Stimulated activated CD8-positive, alpha-beta memory T cell treated with anti-CD3 and anti-CD28 coated beads, Interleukin-12 subunit alpha, Interleukin-12 subunit beta, amount 100 ng/mL, for 1 hour (primary cell): ENCODE measurements around the gene CDH4.
"Not testable (repeated sequence)": the region's sequence is repeated elsewhere in the genome, so short reads cannot be mapped to it uniquely, and the experiment has no call there.

ENCODE experiments used
- DNase-seq: peaks from one replicate; pipeline ENCODE4 v3.0.0-alpha.2; 2020; ENCODE audit warnings: low read depth

The CDH4 gene

DNA sequence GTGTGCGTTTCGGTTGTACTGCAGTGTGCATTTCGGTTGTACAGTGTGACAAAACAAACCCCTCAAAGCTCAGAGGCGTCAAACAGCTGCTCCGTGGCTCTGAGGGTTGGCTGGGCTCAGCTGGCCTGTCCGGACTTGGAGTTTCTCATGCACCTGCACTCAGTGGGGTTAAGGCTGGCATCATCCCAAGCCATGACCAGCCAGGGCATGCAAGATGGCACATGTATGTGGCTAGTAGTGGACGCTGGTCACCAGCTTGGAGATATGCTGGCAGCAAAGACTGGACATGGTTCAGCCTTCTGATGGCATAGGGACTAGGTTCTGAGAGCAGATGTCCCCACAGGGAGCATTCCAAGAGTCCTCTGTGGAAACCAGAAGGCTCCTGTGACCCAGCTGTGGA, 187.2 kb downstream of the CDH4 start:
- DNase-seq = no peak

DNA sequence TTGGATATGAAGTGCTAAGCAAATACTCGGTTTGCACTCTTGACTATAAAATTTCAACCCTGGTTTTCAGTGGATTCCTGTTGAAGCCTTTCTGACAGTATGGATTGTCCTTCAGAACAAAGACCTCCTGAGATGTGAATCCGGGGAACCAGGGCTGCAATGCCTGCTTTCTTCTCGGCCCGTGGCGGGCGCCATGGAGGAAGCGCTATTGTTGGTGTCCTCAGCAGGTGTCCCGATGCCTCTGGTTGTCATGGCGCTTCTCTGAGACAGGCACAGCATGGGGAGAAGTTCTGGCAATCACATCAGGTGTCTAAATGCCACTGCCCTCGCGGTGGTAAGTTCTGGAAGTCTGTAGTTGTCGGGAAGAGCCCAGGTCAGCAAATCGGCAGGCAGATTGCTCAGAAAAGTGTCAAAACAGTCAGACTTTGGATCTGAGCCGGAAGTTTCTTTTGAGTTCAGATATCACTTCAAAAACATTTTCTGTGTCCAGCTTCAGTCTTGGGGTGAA, 188.5 kb downstream of the CDH4 start:
- DNase-seq = no peak

DNA sequence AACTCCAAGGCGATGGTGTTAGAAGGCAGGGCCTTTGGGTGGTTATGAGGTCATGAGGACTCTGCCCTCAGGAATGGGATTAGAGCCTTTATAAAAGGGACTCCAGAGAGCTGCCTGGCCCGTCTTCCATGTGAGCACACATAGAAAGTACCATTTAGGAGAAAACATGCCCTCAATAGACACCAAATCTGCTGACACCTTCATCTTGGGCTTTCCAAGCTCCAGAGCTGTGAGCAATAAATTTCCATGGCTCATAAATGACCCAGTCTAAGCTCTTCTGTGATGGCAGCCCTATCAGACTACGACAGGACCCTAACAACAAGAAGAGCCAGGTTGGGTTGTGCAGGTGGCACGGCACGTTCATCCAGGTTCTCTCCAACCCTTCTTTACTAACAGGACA, 189.5 kb downstream of the CDH4 start:
- DNase-seq = no peak

DNA sequence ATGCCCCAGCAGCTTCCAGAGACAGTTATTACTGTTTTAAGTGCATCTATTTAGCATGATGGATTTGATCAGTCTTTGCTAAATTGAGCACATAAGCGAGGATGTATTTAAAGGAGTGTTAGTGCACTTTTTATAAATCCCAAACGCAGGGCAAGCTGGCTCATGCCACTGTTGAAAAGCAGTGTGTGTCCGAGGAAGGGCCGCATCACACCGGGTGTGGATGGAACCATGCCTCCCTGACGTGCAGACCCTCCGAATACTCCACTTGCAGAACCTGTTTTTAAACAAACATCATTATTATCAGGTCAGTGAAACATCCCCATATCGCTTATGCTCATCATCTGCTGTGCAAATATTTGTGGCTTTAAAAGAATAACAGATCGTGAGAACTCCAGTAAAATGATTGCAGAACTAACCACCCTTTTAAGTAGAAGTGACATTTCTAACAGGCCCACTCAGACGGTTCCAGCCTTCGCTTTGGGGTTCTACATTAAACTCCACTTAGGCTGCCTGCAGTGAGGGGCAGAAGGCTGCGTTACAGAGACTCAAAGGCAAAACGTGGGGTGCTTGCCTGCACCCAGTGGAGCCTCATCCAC, 190.1 kb downstream of the CDH4 start:
- no peak for DNase-seq

DNA sequence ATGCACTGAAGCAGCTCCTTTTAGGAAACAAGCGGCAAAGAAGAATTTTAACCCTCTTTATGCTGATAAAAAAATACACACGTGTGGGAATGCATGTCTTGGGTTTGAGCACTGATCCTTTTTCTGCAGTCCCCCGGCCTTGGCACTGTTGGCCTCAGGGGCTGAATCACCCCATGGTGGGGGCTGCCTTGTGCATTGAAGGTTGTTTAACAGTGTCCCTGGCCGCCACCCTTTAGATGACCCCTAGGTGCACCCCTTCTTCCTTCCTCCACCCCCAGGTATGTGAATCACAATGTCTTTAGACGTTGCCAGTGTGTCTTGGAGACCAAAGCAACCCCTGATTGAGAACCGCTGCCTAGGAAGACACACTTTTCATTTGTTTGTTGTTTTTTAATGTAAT, 190.7 kb downstream of the CDH4 start:
- no peak for DNase-seq

DNA sequence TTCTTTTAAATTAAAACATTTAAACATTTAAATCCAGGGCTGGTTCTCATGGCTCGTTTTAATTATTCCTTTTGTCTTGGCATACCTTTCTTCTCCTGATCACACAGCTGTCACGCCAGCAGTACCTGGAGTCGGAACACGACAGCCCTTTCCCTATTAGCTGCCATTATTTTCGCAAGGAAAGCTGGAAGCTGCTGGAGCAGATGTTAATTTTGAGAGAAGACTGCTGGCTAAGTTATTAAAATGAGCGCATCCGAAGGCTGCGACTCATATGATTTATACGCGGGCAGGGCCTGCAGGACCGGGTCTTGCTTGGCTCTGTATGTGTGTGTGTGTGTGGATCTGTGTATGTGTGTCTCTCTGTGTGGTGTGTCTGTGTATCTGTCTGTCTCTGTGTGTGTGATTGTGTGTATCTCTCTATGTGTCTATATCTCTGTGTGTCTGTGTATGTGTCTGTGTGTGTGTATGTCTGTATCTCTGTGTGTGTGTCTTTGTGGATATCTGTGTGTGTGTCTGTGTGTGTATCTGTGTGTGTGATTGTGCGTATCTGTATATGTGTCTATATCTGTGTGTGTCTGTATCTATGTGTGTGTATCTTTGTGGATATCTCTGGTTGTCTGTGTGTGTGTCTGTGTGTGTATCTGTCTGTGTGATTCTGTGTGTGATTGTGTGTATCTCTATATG, 191.5 kb downstream of the CDH4 start:
- DNase-seq = no peak

DNA sequence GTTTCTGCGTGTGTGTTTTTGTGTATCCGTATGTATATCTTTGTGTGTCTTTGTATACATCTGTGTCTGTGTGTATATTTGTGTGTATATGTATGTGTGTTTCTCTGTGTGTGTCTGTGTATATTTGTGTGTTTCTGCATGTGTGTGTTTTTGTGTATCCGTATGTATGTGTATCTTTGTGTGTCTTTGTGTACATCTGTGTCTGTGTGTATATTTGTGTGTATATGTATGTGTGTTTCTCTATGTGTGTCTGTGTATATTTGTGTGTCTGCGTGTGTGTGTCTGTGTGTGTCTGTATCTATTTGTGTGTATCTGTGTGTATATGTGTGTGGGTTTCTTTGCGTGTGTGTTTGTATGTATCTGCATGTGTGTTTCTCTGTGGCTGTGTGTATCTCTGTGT, 192.6 kb downstream of the CDH4 start:
- DNase-seq = no peak

DNA sequence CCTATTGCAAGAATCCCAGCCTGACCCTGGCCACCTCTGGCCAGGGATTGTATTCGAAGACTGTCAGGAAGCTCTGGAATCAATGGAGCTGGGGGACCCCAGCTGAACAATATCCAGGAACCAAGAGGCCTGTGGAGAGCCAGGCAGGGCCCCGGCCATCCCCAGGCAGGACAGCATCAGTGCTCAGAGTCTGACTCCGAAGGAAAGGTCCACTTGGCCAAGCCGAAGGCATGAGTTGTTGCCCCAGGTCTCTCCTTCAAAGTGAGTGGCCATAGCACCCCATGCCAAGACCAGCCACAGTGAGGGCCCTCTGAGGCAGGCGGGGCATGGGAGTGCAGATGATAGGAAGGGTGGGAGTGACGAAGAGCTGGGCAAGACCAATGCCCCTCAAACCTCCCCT, 193.1 kb downstream of the CDH4 start:
- DNase-seq = no peak

DNA sequence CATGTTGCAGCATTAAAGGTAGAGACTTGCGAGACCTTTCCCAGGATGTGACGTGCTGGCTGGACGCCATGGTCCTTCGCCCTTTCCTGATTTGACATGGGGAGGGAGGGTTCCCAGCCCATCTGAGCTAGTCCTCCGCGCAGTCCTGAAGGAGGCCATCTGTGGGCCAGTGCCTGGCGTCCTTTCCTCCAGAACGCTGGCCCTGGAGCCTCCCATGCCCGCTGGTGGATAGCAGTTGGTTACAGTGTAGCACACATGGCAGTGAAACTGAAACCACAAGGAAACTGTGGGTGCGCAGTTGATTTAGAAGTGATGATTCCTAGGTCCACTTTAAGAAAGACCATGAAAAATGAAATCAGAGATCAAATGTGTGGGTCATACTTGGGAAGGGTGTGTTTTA, 193.7 kb downstream of the CDH4 start:
- DNase-seq = no peak

DNA sequence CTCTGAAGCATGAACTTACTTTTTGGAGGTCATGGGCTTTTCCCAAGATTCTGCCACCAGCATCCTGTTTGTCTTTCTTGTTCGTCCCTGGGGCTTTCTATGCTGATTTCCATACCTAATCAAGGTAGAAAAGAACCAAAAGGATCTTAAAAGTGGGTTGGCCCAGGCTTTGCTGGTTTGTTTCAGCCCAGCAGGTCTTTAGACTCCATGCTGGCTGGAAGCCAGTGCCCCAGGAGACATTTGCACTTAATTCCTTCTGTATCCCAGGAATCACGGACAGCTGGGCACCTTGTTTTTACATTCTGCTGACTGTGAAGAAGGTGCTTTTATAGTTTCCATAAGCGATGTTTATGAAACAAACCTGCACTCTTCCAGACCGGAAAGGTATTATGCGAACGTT, 195.9 kb downstream of the CDH4 start:
- no peak for DNase-seq

DNA sequence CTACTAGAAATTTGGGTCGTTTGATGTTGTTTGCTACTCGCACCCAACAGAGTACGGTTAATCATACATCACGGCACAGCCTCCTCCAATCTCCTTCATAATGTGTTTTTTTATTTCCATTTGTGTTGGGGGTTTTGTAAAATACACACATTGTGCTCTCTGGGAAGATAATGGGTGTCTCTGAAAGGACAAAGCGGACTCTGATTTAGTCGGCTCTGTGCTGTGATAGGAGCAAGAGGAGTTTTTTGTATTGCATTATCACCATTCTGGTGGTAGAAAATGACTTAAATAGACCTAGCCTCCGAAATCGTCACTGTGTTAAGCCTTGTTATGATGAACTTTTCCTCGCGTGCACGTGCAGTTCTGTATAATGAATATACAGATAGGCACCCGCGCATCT, 196.3 kb downstream of the CDH4 start:
- no peak for DNase-seq

DNA sequence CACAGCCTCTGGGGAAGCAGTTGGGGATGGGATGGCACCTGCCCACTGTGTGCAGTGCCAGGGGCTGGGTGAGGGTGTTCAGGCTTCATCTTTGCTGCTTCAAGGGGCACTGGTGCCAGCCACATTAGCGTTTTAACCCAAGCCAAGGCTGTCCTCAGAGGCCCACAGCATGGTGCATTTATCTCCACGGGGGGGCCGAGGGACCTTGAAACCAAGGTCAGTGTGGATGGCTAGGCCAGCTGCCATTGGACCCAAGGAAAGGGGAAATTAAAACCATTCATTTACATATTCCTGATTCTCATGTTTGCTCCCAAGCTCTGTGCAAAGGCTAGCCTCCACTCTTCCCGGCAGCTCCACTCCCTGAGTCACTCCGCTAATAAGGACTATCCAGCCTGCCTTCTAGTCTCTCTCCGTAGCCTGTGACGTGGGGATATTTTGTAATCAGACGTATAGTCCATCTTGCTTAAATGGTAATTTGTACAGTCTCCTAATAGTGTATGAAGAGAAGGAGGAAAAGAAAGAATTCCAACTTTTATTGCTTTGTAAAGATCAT, 197.1 kb downstream of the CDH4 start:
- DNase-seq = no peak

DNA sequence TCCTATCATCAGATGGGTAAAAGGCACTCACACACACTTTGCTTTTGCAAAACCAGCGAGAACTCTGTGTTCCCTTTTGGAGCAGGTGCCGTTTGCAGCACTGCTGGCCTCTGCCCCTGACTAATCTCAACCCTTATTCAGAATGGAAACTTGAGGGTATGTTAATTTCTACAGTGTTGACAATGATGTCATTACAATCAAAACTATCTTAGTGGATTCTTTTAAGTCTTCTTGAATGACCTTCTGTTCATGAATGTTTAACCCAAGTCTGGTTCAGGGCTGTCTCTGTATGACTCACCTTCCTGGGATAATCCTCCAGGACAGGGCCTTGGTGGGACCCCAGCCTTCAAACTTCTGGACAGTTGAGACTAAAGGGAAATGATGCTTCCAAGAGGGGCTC, 197.9 kb downstream of the CDH4 start:
- DNase-seq = no peak

DNA sequence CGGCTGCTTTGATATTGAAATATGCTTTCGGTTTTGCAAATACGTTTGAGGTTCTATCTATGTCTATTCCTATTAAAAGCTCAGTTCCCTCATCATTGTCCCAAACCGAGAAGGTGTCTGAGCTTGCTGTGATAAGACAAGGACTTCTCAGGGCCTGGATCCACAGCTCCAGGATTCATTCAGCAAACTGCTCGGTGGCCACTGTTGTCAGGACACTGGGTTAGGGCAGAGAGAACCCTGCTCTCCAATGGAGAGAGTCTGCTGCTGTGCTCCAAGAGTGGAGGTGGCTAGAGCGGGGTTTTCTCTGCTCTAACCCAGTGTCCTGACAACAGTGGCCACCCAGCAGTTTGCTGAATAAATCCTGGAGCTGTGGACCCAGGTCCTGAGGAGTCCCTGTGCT, 198.5 kb downstream of the CDH4 start:
- DNase-seq = no peak

DNA sequence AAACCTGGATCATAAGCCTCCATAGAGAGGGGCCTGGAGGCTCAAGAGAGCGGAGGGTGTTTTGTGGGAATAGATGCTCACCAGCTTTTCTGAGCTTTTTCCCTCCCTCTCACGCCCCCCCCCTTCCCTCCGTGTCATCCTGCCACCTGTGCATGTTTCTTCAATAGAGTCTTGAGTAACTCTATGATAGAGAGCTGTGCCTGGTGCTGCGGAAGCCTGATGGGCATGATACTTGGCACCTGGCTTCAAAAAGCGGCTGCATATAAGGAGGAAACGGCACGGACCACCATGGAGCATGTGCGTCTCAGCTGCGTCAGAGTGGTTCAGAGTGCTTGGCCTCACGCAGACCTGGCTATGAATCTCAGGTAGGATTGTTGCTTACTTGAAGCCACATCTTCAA, 198.9 kb downstream of the CDH4 start:
- DNase-seq = no peak

DNA sequence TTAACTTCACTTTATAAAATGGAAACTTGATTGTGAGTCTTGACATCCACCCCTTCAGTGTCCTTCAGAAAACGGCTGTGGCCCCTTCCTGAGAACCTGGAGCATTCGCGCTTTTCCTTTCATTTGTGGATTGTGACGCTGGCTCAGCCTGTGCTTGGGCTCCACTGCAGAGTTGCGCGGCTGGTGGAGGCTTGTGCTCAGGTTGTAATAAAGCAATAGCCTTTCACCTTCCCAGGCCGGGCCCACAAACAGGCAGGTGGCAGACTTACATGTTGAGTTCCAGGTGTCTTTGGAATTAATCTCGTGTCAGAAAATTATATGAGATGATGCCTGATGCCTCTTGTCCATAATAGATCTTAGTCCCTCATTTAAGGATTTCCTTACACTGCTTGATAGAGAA, 199.9 kb downstream of the CDH4 start:
- DNase-seq = no peak

DNA sequence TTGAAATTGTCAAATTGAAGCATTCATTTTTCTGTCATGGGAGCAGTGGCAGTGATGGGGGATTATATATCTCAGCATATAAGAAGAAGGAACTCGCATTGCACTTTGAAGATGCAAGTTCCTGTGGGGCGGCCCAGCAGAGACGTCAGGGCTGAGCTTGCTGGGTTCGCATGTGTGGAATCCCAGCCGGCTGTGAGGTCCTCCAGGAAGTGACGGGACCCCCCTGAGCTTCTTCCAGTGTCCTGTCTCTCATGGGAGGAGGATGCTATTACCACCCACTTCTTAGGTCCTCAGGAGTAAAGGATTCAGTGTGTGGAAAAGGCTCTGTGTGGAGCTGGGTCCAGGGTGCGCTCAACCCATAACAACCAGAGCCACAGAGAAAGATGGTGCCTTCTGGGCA, 201.2 kb downstream of the CDH4 start:
- no peak for DNase-seq

DNA sequence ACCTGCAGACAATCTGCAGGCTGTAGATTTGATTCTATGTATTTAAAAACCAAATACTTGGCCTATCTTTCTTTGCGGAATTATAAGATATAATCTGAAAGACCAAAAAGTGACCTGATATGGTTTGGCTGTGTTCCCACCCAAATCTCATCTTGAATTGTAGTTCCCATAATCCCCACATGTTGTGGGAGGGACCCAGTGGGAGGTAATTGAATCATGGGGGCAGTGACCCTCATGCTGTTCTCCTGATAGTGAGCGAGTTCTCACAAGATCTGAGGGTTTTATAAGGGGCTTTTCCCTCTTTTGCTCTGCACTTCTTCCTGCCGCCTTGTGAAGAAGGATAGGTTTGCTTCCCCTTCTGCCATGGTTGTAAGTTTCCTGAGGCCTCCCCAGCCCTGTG, 201.6 kb downstream of the CDH4 start:
- DNase-seq = not testable (repeated sequence)

DNA sequence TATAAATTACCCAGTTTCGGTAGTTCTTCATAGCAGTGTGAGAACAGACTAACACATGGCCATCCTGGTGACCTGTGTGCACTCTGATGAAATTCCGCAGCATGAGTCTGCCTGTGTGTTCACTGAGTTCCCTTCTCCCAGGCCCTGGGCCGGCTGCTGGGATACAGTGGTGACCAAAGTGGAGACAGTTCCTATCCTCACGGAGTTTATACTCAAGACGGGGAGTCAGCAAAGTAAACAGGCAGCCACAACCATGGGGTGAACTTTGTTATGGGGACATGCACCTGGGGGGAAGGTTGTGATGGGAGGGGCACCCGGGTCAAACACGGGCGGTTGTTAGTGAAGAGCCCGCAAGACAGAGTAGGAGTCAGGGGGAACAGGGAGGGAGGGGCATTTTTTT, 202.0 kb downstream of the CDH4 start:
- DNase-seq = no peak

DNA sequence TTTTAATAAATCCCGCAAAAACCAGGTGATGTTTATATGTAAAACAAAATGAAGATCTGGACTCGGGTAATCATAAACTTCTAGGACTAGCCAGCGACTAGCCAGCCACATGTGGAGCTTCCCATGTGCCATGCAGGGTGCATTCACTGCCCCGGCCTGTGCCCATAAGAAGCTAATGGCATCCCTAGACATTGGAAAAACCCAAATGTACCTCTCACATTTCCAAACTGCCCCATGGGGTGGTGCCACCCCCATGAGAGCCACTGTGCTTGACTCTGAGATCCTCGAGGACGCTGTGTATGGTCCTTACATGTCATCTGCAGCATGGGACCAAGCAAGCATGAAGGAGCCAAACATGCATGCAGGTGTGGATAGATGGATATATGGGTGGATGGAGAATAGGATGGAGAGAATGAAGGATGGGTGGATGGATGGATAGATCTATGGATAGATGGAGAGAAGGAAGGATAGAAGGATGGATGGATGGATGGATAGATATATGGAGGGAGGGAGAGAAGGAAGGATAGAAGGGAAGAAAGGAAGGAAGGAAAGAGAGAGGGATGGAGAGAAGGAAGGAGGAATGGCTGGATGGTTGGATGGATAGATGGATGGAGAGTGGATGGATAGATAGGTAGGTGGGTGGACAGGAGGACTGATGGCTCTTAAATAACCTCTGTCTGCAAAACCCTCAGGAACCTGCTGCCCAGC, 203.6 kb downstream of the CDH4 start:
- no peak for DNase-seq

DNA sequence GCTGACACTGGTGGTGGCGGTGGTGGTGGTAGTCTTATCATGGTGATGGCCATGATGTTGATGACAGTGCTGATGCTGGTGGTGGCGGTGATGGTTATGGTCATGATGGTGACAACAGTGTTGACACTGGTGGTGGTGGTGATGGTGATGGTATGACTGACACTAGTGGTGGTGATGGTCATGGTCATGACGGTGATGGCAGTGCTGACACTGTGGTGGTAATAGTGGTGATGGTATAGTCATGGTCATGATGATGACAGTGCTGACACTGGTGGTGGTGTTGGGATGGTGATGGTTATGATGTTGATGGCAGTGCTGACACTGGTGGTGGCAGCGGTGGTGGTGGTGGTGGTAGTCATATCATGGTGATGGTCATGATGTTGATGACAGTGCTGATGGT, 205.7 kb downstream of the CDH4 start:
- DNase-seq = no peak

DNA sequence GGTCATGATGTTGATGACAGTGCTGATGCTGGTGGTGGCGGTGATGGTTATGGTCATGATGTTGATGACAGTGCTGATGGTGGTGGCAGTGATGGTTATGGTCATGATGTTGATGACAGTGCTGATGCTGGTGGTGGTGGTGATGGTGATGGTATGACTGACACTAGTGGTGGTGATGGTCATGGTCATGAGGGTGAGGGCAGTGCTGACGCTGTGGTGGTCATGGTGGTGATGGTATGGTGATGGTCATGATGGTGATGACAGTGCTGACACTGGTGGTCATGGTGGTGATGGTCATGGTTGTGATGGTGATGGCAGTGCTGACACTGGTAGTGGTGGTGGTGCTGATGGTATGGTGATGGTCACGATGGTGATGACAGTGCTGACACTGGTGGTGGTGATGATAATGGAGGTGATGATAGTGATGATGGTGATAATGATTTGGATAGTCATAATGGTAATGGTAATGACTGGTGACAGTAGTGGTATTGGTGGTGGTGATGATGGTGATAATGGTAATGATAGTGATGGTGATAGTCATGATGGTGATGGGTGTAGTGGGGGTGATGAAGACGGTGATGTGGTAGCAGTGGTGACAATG, 206.2 kb downstream of the CDH4 start:
- DNase-seq = no peak

DNA sequence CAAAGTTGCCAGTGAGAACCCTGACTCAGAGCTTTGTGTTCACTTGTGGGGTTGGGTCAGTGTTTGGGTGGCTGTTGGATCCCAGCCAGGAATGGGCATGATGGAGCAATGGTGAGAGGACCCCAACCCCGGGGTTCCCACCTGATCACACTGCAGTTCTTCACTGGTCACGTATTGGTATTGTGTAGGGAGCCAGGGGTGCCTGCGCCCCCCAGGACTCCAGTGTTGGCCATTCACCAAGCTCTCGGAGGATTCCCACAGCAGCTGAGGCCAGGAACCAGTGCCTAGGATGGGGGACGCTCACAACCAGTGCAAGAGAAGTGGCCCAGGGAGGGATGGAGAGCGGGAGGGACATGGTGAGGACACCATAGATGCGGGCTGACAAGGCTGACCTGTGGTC, 207.2 kb downstream of the CDH4 start:
- no peak for DNase-seq
